K562 (cell line): Measurements from ENCODE around the gene DCAF10. TPM values are rescaled to one million over a fixed set of nuclear protein-coding genes. Genes with fewer than 3 reads are reported as not detected.

ENCODE experiments used
- ATAC-seq: fragments of 200-7000 bp; cut with Tn5 transposase; 3 replicates; pipeline ENCODE4 v1.9.1; 2020; ENCODE audit warnings: moderate library complexity
- BruUV-seq: library from RNA; stranded (reverse); fragments of 400-500 nt; replicated peaks from 2 replicates; lab custom pipeline; 2021; lab: Mats Ljungman, UMichigan
- CTCF ChIA-PET: fragments of 300-600 bp; formaldehyde crosslinking; extraction: SDS; loops from one replicate; lab custom pipeline; 2021; ENCODE audit warnings: low intra/inter-chr PET ratio; lab: Yijun Ruan, JAX
- POLR2A ChIA-PET: fragments of 300-600, 350-650 bp; sonication (Branson Sonifier 250); formaldehyde crosslinking; extraction: SDS; loops from one replicate; lab custom pipeline; 2021; ENCODE audit warnings: antibody characterized with exemption, inconsistent platforms; lab: Yijun Ruan, JAX
- DNase-seq, 4 experiments: peaks; one replicate each; pipeline versions ENCODE4 v3.0.0 to v3.0.0-alpha.2; 2011 to 2018; ENCODE audit warnings: low spot score in 3 of 4, mixed read lengths in 3 of 4; ENCODE audit errors: extremely low read depth in 1 of 4
- FAIRE-seq: peaks from 2 replicates; lab custom pipeline; 2011; peaks lifted over from hg19 to GRCh38; lab: Jason Lieb, UNC
- H2AFZ ChIP-seq: 2 replicates; pipeline ENCODE4 v1.6.0; 2011; ENCODE audit warnings: low read depth, low read length, control low read depth, inconsistent platforms
- H3K27ac ChIP-seq: fragments of 200-600 bp; 3 replicates; pipeline ENCODE4 v1.8.0; 2011; ENCODE audit warnings: low read depth, mild to moderate bottlenecking, control low read depth, inconsistent platforms, low read length, moderate library complexity, mixed read lengths; ENCODE audit errors: extremely low read depth
- H3K27me3 ChIP-seq, 2 experiments: fragments of 300-600 bp in 1 of 2; 2 replicates in 1 of 2; 3 replicates in 1 of 2; pipeline versions ENCODE4 v1.6.0 to v1.8.0; 2011; ENCODE audit warnings: inconsistent platforms in 2 of 2, low read length in 2 of 2, mild to moderate bottlenecking in 1 of 2, mixed read lengths in 1 of 2, moderate library complexity in 1 of 2; ENCODE audit not compliant: control insufficient read depth in 2 of 2, insufficient read depth in 2 of 2
- H3K36me3 ChIP-seq: fragments of 300-600 bp; 3 replicates; pipeline ENCODE4 v1.8.0; 2011; ENCODE audit warnings: mild to moderate bottlenecking, low read length, inconsistent platforms; ENCODE audit not compliant: control insufficient read depth, insufficient read depth
- H3K4me1 ChIP-seq, 2 experiments: fragments of 200-600 bp in 1 of 2; replicated peaks in 1 of 2; 2 replicates in 1 of 2; 3 replicates in 1 of 2; pipeline versions ENCODE4 v1.5.1 to v1.8.0; 2011; ENCODE audit warnings: inconsistent platforms in 2 of 2, low read length in 2 of 2, mild to moderate bottlenecking in 1 of 2, mixed read lengths in 1 of 2, moderate library complexity in 1 of 2; ENCODE audit not compliant: control insufficient read depth in 2 of 2, insufficient read depth in 2 of 2
- H3K4me2 ChIP-seq: 2 replicates; pipeline ENCODE4 v1.6.1; 2011; ENCODE audit warnings: low read length, control low read depth, inconsistent platforms, mixed read lengths; ENCODE audit not compliant: insufficient read depth
- H3K4me3 ChIP-seq: fragments of 200-600 bp; sonication (generic), shearing (Covaris generic); 2 replicates; pipeline ENCODE4 v1.5.1; 2016; ENCODE audit warnings: control low read depth, inconsistent platforms
- H3K79me2 ChIP-seq: fragments of 200-600 bp; 3 replicates; pipeline ENCODE4 v1.8.0; 2011; ENCODE audit warnings: low read length, inconsistent platforms; ENCODE audit not compliant: control insufficient read depth, insufficient read depth
- H3K9ac ChIP-seq, 2 experiments: 2 replicates each; pipeline versions ENCODE4 v1.6.0 to v1.6.1; 2011; ENCODE audit warnings: low read depth in 2 of 2, low read length in 2 of 2, control low read depth in 1 of 2, inconsistent platforms in 1 of 2, mild to moderate bottlenecking in 1 of 2, mixed read lengths in 1 of 2; ENCODE audit not compliant: insufficient read depth in 1 of 2
- H3K9me1 ChIP-seq: one replicate; pipeline ENCODE4 v1.6.0; 2011; ENCODE audit warnings: inconsistent platforms, mild to moderate bottlenecking, low read length, moderate library complexity; ENCODE audit not compliant: control insufficient read depth, insufficient read depth
- H3K9me3 ChIP-seq: replicated peaks from 2 replicates; pipeline ENCODE4 v1.5.1; 2011; ENCODE audit warnings: low read depth, low read length, inconsistent platforms; ENCODE audit not compliant: control insufficient read depth, insufficient read depth
- H4K20me1 ChIP-seq: replicated peaks from 2 replicates; pipeline ENCODE4 v1.6.1; 2011; ENCODE audit warnings: low read length, inconsistent platforms, mixed read lengths; ENCODE audit not compliant: control insufficient read depth, insufficient read depth
- ADNP ChIP-seq: fragments of 200-800 bp; sonication (Bioruptor generic); IDR thresholded peaks from 2 replicates; pipeline ENCODE4 v1.6.1; 2016; ENCODE audit warnings: missing genetic modification characterization, missing compliant biosample characterization
- MYC ChIP-seq, 2 experiments: fragments of 250-450 bp in 1 of 2; sonication (Bioruptor Pico) in 1 of 2; IDR thresholded peaks; 2 replicates each; pipeline versions ENCODE4 v1.5.1 to v1.6.1; 2012 to 2021; ENCODE audit warnings: low read depth in 2 of 2, borderline replicate concordance in 1 of 2, improper control_type of control experiment in 1 of 2, low read length in 1 of 2, mild to moderate bottlenecking in 1 of 2, moderate library complexity in 1 of 2
- PHTF2 ChIP-seq: fragments of 250-450 bp; sonication (Bioruptor Pico); IDR thresholded peaks from 2 replicates; pipeline ENCODE4 v1.5.0; 2021; ENCODE audit warnings: mild to moderate bottlenecking
- POLR2H ChIP-seq: IDR thresholded peaks from 2 replicates; pipeline ENCODE4 v1.6.1; 2016; ENCODE audit warnings: missing genetic modification characterization, low read depth, mild to moderate bottlenecking, control low read depth, missing compliant biosample characterization, moderate library complexity
- RBBP5 ChIP-seq: fragments of 200-600 bp; sonication (generic); IDR thresholded peaks from 2 replicates; pipeline ENCODE4 v1.6.1; 2012; ENCODE audit warnings: borderline replicate concordance, mild to moderate bottlenecking, low read length, control low read depth, inconsistent platforms; ENCODE audit not compliant: insufficient read depth, poor library complexity, severe bottlenecking
- in situ Hi-C: fragments of 300-500 bp; cut with MboI; formaldehyde crosslinking; loops from 4 replicates; pipeline ENCODE4 v1.15.0; 2018; ENCODE audit warnings: inconsistent platforms, mixed read lengths
- intact Hi-C: fragments of 100-400 bp; cut with micrococcal nuclease; formaldehyde crosslinking; loops from 2 replicates; pipeline ENCODE4 v1.14.2; 2022
- polyA plus RNA-seq, 8 experiments: library from polyadenylated mRNA; depleted of rRNA in 4 of 8; stranded (reverse) in 5 of 8; unstranded in 3 of 8; fragments of >200 nt; fragmentation: Nextera tagmentation in 2 of 8; fragmentation: Illumina TruSeq in 1 of 8; extraction: Ambion mirVana in 2 of 8; extraction: Trizol in 1 of 8; gene quantifications; 2 replicates each; pipeline versions ENCODE4 v1.2.1 to v1.2.3, GENCODE V29; 2011 to 2014; ENCODE audit warnings: inconsistent platforms in 1 of 8, missing spikeins in 1 of 8
- total RNA-seq, 7 experiments: library from RNA; depleted of rRNA in 6 of 7; stranded (reverse); fragments of >200 nt in 6 of 7; fragmentation: Illumina TruSeq in 2 of 7; extraction: Trizol in 2 of 7; gene quantifications; 2 replicates each; pipeline versions ENCODE4 v1.2.1 to v1.2.3, GENCODE V29; 2011 to 2021; ENCODE audit warnings: low replicate concordance in 1 of 7
- TF ChIP-seq, protein P1 (sequence below): fragments of 200-800 bp; sonication (Bioruptor generic); IDR thresholded peaks from 2 replicates; pipeline ENCODE4 v1.6.1; 2017; ENCODE audit warnings: missing genetic modification characterization, missing compliant biosample characterization
- TF ChIP-seq, protein P2 (sequence below): fragments of 200-800 bp; sonication (Bioruptor generic); IDR thresholded peaks from 2 replicates; pipeline ENCODE4 v1.6.1; 2017; ENCODE audit warnings: missing genetic modification characterization, missing compliant biosample characterization

The DCAF10 gene
- total and polyA plus RNA-seq, 9 of the 15 experiments (the other 6 are each of a cell fraction or from before 2014, with no cell fraction given) = 6.8 to 40.1 (median 16.9) TPM

DNA sequence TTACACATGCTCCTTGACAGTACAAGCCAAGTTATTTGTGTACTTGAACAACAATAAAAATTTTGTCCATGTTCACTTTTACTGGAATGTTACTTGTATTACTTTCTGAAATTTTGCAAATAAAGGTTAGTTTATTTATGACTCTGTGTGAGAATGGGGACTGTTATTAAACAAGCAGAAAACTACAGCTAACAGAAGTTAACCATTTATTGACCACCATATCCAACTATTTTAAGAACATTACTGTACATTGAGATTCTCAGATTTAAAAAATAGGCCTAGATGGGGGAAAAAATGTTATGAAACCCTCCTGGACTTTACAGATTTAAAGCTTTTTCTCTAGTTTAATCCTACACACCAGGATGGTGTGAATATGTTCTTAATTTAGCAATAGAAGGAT, 101.5 kb downstream of the DCAF10 start:
- Histone ChIP-seq H3K27ac (no peak overlapping the region), H3K27me3 (no peaks in the 10 kb centered on the region), H3K9me3 (no peaks in the 10 kb centered on the region), H3K36me3 (peaks cover 35% of the 10 kb centered on the region), H3K4me1 (peaks cover 22 to 32% of the 10 kb centered on the region in 2 experiments), H3K4me3 (no peak overlapping the region), H3K79me2 (peaks cover 32% of the 10 kb centered on the region), H3K4me2 (peak overlapping the region; percentile 96; the same call in 1 of the 2 replicates), H4K20me1 (no peaks in the 10 kb centered on the region), H3K9me1 (no peaks in the 10 kb centered on the region), H2AFZ (no peak overlapping the region), H3K9ac (peak overlapping the region in 1 of 2 experiments; percentile 77; a peak in 1 of 4 replicates)
- BruUV-seq = no TSS peak
- ChIA-PET POLR2A (interaction anchor here (1.1 to 2.3 kb wide), 2 partner anchors 8 to 11 kb away, joined by 4 to 8 read pairs; no protein-coding TSS in a partner anchor), CTCF (interaction anchor here (0.6 kb wide), 1 partner anchor 461 kb away, joined by 3 read pairs; no protein-coding TSS in a partner anchor)
- ATAC-seq (no peak), DNase-seq (no peak), FAIRE-seq (no peak)
- TF ChIP-seq POLR2H (tag) (peak; percentile 53; the same call in 1 of the 2 replicates), PHTF2 (CRISPR knock-in tag) (no peak), ADNP (no peak), RBBP5 (no peak), MYC (IDR thresholded peaks at IDR 0.05; ENCODE audit: low read depth, low read length) (no peak), MYC (CRISPR knock-in tag; IDR thresholded peaks at IDR 0.05; ENCODE audit: borderline replicate concordance, low read depth) (no peak)
- TF ChIP-seq, protein P1, sequence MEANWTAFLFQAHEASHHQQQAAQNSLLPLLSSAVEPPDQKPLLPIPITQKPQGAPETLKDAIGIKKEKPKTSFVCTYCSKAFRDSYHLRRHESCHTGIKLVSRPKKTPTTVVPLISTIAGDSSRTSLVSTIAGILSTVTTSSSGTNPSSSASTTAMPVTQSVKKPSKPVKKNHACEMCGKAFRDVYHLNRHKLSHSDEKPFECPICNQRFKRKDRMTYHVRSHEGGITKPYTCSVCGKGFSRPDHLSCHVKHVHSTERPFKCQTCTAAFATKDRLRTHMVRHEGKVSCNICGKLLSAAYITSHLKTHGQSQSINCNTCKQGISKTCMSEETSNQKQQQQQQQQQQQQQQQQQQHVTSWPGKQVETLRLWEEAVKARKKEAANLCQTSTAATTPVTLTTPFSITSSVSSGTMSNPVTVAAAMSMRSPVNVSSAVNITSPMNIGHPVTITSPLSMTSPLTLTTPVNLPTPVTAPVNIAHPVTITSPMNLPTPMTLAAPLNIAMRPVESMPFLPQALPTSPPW (CRISPR knock-in tag) = 0 out of 2 replicates have a peak, but pooled peaks have one; percentile 11
- TF ChIP-seq, protein P2, sequence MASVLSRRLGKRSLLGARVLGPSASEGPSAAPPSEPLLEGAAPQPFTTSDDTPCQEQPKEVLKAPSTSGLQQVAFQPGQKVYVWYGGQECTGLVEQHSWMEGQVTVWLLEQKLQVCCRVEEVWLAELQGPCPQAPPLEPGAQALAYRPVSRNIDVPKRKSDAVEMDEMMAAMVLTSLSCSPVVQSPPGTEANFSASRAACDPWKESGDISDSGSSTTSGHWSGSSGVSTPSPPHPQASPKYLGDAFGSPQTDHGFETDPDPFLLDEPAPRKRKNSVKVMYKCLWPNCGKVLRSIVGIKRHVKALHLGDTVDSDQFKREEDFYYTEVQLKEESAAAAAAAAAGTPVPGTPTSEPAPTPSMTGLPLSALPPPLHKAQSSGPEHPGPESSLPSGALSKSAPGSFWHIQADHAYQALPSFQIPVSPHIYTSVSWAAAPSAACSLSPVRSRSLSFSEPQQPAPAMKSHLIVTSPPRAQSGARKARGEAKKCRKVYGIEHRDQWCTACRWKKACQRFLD (CRISPR knock-in tag) = no peak
- in situ Hi-C loops (loop anchor here (10.0 kb wide), 2 partner anchors 147 to 417 kb away; partner anchors contain the start of genes POLR1E and TRMT10B), intact Hi-C loops (loop anchor here (5.0 kb wide), 2 partner anchors 100 to 310 kb away; partner anchors contain the start of genes DCAF10 and TOMM5)
